HG03064 (cell line): ENCODE data around the gene UFSP1.
"Not testable (repeated sequence)": the region's sequence is repeated elsewhere in the genome, so short reads cannot be mapped to it uniquely, and the experiment has no call there.

ENCODE experiments used
- ATAC-seq: cut with Tn5 transposase; IDR thresholded peaks from one replicate; pipeline ENCODE4 v1.9.1; 2021; ENCODE audit warnings: low read depth; ENCODE audit not compliant: unreplicated experiment

Gene UFSP1

GRCh38 chr7:100888988-100889750 lies at the start of gene UFSP1:
UFSP1 (minus strand) TSS chr7:100889715; CDS start chr7:100889271, 444 bp downstream.
- ATAC-seq = peak; percentile 22

GRCh38 chr7:100936167-100936566 lies 46.7 kb upstream of the UFSP1 start:
- ATAC-seq = not testable (repeated sequence)

- ATAC-seq = not testable (repeated sequence)
Observed at GRCh38 chr7:100935381-100935780, 45.9 kb upstream of the UFSP1 start.

DNA sequence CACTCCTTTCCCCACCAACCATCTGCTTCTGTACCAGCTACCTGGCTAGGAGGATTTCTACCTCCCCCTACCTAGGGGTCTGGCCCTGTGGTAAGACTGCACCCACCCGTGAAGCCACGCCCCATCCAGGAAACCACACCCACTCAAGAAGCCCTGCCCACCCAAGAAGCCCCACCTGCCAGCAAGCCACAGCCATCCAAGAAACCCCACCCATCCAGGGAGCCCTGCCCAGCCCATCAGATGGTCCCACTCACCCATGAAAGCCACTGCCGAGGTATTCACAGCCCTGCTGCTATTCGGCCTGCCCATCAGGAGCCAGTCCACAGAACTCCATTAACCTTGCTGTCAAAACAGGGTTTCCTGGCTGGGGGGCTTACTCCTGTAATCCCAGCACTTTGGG lies 44.2 kb upstream of the UFSP1 start:
- no peak for ATAC-seq

DNA sequence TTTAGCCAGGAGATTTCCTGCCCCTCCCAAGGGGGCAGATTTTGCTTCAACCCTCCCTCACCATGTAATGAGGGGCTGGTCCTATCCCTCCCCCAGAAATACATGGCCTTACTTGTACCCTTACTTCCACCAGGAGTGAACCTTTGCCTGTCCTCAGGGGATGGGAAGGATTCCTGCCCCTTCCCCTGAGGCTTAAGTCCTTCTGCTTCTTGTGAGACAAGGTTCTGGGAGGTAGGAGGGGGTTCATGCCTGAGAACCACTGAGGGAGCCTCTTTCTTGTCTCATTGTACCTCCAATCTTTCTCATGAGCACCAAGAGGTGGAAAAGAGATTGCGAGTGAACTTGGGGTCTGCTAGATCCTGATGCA lies 40.3 kb upstream of the UFSP1 start:
- ATAC-seq = no peak

DNA sequence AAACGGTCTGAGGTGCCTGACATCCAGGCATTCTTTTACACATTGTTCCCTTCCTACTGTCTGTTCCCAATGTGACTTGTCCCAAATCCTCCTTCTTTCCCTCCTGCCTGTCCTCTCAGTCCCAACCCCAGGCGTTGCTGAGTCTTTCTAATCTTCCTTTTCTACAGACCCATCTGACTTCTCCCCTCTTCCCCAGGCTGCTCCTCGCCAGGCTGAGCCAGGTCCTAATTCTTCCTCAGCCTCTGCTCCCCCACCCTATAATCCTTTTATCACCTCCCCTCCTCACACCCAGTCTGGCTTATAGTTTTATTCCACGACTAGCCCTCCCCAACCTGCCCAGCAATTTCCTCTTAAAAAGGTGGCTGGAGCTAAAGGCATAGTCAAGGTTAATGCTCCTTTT lies 34.1 kb upstream of the UFSP1 start:
- ATAC-seq = not testable (repeated sequence)

DNA sequence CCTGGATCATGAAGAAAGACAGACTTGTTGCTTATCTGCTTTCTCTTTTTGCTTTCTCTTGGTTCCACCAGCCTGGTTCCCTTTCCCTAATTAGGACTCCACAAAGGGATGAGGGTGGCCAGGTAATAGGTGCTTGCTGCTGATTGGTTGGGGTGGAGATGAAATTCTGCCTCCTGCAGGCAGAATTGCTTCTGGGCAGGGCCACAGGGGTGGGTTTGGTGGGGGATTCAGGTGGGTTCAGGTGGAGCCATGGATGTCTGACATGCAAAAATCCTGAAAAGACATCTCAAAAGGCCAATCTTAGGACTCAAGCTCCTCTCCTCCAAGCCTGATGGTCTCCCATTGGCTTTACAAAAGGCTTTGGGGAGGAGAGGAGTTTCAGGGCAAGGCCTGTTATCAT lies 31.5 kb upstream of the UFSP1 start:
- no peak for ATAC-seq

DNA sequence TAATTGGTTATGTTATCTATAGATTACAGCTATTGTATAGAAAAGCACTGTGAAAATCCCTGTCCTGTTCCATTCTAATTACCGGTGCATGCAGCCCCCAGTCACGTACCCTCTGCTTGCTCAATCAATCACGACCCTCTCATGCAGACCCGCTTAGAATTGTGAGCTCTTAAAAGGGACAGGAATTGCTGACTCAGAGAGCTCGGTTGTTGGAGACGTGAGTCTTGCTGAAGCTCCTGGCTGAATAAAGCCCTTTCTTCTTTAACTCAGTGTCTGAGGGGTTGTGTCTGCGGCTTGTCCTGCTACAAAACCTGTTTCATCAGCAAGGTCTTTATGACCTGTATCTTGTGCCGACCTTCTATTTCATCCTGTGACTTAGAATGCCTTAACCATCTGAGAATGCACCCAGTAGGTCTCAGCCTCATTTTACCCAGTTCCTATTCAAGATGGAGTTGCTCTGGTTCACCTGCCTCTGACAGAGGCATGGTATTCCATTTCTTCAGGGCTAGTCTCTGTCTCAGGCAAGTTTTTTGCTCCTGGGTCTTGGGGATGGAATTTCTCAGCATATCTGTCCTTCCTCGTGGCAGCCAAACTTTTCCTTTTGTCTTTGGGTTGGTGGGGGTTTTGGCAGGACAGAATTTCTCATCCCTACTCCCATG lies 30.4 kb upstream of the UFSP1 start:
- ATAC-seq = not testable (repeated sequence)

GRCh38 chr7:100919335-100919734 lies 29.8 kb upstream of the UFSP1 start:
- ATAC-seq = not testable (repeated sequence)

GRCh38 chr7:100914879-100915447 lies 25.4 kb upstream of the UFSP1 start:
- ATAC-seq = no peak

DNA sequence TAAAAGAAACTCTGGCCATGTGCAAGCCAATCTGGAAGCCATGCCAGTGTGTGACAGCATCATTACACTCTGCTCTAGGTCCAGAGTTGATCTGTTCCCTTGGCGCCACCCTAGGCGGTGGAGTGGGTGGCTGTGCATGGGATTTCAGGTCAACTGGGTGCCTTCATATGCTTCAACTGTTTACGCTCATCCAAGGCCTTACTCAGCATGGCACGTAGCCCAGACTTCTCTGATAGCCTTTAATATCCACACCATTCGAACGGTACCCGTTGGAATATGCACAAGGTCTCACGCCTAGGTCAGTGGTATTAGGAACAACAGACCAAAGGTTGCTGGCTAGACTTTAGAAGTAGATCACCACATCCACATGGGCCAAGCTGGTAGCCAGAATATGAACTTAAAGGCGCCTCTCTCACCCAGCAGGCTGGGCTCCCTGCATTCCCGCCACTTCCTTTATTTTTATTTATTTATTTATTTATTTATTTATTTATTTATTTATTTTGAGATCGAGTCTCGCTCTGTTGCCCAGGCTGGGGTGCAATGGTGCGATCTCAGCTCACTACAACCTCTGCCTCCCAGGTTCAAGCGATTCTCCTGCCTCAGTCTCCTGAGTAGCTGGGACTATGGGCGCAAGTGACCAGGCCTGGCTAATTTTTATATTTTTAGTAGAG lies 24.8 kb upstream of the UFSP1 start:
- no peak for ATAC-seq

DNA sequence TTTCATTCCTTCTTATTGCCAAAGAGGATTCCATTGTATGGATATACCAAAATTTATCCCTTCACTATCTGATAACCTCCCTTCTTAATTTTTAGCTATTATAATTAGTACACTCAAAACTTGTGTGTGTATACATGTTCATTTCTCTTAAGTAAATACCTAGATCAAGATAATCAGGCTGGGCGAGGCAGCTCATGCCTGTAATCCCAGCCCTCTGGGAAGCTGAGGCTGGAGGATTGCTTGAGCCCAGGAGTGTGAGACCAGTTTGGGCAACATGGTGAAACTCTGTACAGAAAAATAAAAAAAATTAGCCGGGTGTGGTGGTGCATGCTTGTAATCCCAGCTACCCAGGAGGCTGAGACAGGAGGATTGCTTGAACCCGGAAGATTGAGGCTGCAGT lies 22.0 kb upstream of the UFSP1 start:
- ATAC-seq = no peak

DNA sequence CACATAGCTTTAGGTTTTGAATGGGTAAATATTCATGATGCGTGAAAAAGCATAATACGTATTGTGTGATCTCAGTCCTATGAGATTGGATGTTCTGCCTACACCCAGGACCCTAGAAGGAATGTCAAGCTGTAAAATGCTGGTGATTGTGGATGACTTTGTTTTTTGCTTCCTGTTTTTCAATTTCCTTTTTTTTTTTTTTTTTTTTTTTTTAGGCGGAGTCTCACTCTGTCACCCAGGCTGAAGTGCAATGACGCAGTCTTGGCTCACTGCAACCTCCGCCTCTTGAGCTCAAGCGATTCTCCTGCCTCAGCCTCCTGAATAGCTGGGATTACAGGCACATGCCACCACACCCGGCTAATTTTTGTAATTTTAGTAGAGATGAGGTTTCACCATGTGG lies 20.9 kb upstream of the UFSP1 start:
- ATAC-seq = not testable (repeated sequence)

GRCh38 chr7:100908512-100908911 lies 19.0 kb upstream of the UFSP1 start:
- ATAC-seq = no peak

DNA sequence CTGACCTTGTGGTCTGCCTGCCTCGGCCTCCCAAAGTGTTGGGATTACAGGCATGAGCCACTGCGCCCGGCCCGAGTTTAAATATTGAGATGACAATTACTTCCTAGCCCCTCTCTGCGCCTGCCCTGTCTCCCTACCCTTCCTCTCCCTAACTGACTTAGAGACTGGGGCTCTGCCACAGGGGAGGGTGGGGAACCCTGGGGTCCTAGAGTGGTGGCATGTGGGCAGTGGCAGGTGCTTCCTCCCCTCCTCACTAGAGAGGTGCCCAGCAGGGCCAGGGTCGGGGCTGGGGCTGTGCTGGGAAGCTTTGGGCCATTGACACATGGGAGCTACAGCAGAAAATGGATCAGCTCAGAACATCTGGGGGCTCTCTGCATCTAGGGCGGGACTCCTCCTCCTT lies 13.1 kb upstream of the UFSP1 start:
- ATAC-seq = no peak

GRCh38 chr7:100901921-100902332 lies 12.4 kb upstream of the UFSP1 start:
- no peak for ATAC-seq

- ATAC-seq = no peak
Observed at GRCh38 chr7:100900978-100901377, 11.5 kb upstream of the UFSP1 start.

DNA sequence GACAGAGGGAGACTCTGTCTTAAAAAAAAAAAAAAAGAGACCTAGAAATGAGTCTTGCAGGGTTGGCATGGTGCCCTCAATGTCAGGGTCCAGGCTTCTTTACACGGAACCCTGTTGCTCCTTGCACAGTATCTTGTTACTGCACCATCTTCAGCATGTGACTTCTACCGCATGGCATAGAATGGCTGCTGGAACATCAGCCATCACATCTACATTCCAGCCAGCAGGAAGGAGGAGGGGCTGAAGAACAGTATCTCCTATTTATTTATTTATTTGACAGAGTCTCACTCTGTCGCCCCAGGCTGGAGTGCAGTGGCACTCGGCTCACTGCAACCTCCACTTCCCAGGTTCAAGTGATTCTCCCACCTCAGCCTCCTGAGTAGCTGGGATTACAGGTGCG lies 9.9 kb upstream of the UFSP1 start:
- ATAC-seq = no peak

DNA sequence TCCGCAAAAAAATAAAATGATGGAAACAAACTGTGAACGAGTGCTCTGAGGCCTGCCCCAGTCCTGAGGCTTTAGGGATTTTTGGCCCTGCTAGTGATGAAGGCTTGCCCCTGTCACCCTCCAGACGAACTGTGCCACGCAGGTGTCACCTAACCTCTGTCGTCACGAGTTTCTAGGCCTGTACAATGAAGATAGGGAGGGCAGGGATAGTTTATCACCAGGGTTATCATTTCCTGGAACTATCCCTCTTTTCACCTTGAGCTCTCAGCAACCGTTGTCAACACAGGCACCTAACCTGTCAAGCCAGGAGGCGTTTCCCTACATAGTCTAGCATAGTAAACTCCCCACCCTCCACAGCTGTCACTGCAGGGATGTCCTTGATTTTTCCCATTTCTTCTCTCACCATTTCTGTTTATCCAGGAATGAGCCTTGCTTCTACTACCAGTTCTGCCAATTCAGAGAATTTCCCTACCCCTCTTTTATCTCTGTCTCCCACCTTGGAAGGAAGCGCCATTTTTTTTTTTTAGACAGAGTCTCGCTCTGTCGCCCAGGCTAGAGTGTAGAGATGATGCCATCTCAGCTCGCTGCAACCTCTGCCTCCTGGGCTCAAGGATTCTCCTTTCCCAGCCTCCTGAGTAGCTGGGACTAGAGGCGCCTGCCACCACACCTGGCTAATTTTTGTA lies 8.4 kb upstream of the UFSP1 start:
- no peak for ATAC-seq

GRCh38 chr7:100896732-100897608 lies 7.5 kb upstream of the UFSP1 start:
- no peak for ATAC-seq
